Thyroid gland (tissue), 4 donors: ENCODE results near the gene CCDC157.

Experiments used
- POLR2A ChIP-seq, 2 donors: fragments of 450-650 bp; IDR thresholded peaks; one replicate each; pipeline ENCODE4 v1.6.1; 2017; ENCODE audit warnings: antibody characterized with exemption in 2 of 2, mild to moderate bottlenecking in 2 of 2, moderate library complexity in 1 of 2
- TF ChIP-seq, protein P1 (sequence below), 6 experiments: fragments of 200-600 bp in 3 of 6; fragments of 450-650 bp in 3 of 6; sonication (generic) in 3 of 6; IDR thresholded peaks; one replicate each; pipeline ENCODE4 v1.5.1; 2016 to 2019; ENCODE audit warnings: antibody characterized with exemption in 6 of 6, mild to moderate bottlenecking in 2 of 6, inconsistent platforms in 1 of 6, moderate library complexity in 1 of 6

- TF ChIP-seq, protein P1, sequence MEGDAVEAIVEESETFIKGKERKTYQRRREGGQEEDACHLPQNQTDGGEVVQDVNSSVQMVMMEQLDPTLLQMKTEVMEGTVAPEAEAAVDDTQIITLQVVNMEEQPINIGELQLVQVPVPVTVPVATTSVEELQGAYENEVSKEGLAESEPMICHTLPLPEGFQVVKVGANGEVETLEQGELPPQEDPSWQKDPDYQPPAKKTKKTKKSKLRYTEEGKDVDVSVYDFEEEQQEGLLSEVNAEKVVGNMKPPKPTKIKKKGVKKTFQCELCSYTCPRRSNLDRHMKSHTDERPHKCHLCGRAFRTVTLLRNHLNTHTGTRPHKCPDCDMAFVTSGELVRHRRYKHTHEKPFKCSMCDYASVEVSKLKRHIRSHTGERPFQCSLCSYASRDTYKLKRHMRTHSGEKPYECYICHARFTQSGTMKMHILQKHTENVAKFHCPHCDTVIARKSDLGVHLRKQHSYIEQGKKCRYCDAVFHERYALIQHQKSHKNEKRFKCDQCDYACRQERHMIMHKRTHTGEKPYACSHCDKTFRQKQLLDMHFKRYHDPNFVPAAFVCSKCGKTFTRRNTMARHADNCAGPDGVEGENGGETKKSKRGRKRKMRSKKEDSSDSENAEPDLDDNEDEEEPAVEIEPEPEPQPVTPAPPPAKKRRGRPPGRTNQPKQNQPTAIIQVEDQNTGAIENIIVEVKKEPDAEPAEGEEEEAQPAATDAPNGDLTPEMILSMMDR (IDR thresholded peaks at IDR 0.05): no peak
- TF ChIP-seq POLR2A (IDR thresholded peaks at IDR 0.05): no peak
Measured at GRCh38 chr22:30371321-30371720, 14.5 kb downstream of the CCDC157 start.
